NCI-H2171 (cell line): ENCODE data around the gene DUS1L.

Source experiments
- DNase-seq: peaks from one replicate; lab custom pipeline; 2025; lab: John Stamatoyannopoulos, UW

Gene DUS1L

GRCh38 chr17:82065638-82066303, at the start of gene DUS1L:
Gene DUS1L (minus strand): TSS chr17:82065804. CDS start chr17:82065059, 745 bp downstream.
- peak; percentile 67 for DNase-seq

GRCh38 chr17:82114872-82115271, 49.3 kb upstream of the DUS1L start:
- DNase-seq = no peak

GRCh38 chr17:82114447-82114846, 48.8 kb upstream of the DUS1L start:
- no peak for DNase-seq

- DNase-seq = no peak
Observed at GRCh38 chr17:82113941-82114340, 48.3 kb upstream of the DUS1L start.

- no peak for DNase-seq
Observed at GRCh38 chr17:82113422-82113821, 47.8 kb upstream of the DUS1L start.

- DNase-seq = no peak
Observed at GRCh38 chr17:82112914-82113311, 47.3 kb upstream of the DUS1L start.

- no peak for DNase-seq
Observed at GRCh38 chr17:82112181-82112913, 46.7 kb upstream of the DUS1L start.

GRCh38 chr17:82110298-82110697, 44.7 kb upstream of the DUS1L start:
- DNase-seq = no peak

GRCh38 chr17:82108961-82109475, 43.4 kb upstream of the DUS1L start:
- no peak for DNase-seq

- DNase-seq = no peak
Observed at GRCh38 chr17:82108496-82108945, 42.9 kb upstream of the DUS1L start.

GRCh38 chr17:82108038-82108437, 42.4 kb upstream of the DUS1L start:
- no peak for DNase-seq

GRCh38 chr17:82107341-82107860, 41.8 kb upstream of the DUS1L start:
- DNase-seq = no peak

- no peak for DNase-seq
Observed at GRCh38 chr17:82106688-82107305, 41.2 kb upstream of the DUS1L start.

- peak; percentile 53 for DNase-seq
Observed at GRCh38 chr17:82105882-82106687, 40.5 kb upstream of the DUS1L start.

- no peak for DNase-seq
Observed at GRCh38 chr17:82105417-82105881, 39.8 kb upstream of the DUS1L start.

GRCh38 chr17:82104797-82105416, 39.3 kb upstream of the DUS1L start:
- DNase-seq = no peak

GRCh38 chr17:82103553-82104451, 38.2 kb upstream of the DUS1L start:
- DNase-seq = no peak

GRCh38 chr17:82101767-82102679, 36.4 kb upstream of the DUS1L start:
- DNase-seq = no peak

- DNase-seq = no peak
Observed at GRCh38 chr17:82101301-82101715, 35.7 kb upstream of the DUS1L start.
